Mucosa of descending colon (tissue), 3 donors: Measurements from ENCODE around the gene FIG4. TPM values are rescaled to one million over a fixed set of nuclear protein-coding genes. Genes with fewer than 3 reads are reported as not detected.
A peak's percentile ranks its signal among the peaks of the same experiment; 100 is the strongest.
"Not testable (repeated sequence)": the region's sequence is repeated elsewhere in the genome, so short reads cannot be mapped to it uniquely, and the experiment has no call there.

ENCODE experiments used
- ATAC-seq: fragments of 200-7000 bp; cut with Tn5 transposase; one replicate; pipeline ENCODE4 v1.9.1; 2020; ENCODE audit warnings: mild to moderate bottlenecking, moderate library complexity
- DNase-seq, 3 donors: peaks; one replicate each; pipeline ENCODE4 v3.0.0-alpha.2; 2020
- H3K36me3 ChIP-seq: fragments of 200-600 bp; one replicate; pipeline ENCODE4 v1.8.0; 2021; ENCODE audit warnings: low read depth, mild to moderate bottlenecking
- H3K4me1 ChIP-seq: fragments of 200-600 bp; one replicate; pipeline ENCODE4 v1.8.0; 2021; ENCODE audit warnings: low read depth, mild to moderate bottlenecking
- H3K4me3 ChIP-seq: fragments of 200-600 bp; one replicate; pipeline ENCODE4 v1.8.0; 2021; ENCODE audit warnings: mild to moderate bottlenecking
- H3K9me3 ChIP-seq: fragments of 200-600 bp; one replicate; pipeline ENCODE4 v1.8.0; 2021; ENCODE audit warnings: mild to moderate bottlenecking
- intact Hi-C, 2 donors: fragments of 100-400 bp; cut with DNase I in 1 of 2; cut with micrococcal nuclease in 1 of 2; formaldehyde crosslinking; loops; one replicate each; pipeline versions ENCODE4 v1.11.0 to v1.11.1; 2022; cut with DNase I, micrococcal nuclease
- total RNA-seq, 3 donors: library from RNA; stranded (reverse); fragmentation: NEBNext Ultra II Directional in 2 of 3; extraction: Animal tissue kit (Norgen Biotek cat#: 25700) in 2 of 3; gene quantifications; one replicate each; pipeline versions ENCODE4 v1.2.1 to v1.2.4, GENCODE V29; 2021 to 2023
- TF ChIP-seq, protein P1 (sequence below): fragments of 200-600 bp; IDR thresholded peaks from one replicate; pipeline ENCODE4 v1.8.0; 2022; ENCODE audit warnings: antibody characterized with exemption, mild to moderate bottlenecking
- donor health status: DM: no; HTN: no; CAD: no; lungs with moderate emphysema.
- donor health status: DM: no; HTN: no; CAD: no.
- donor health status: DM: no; HTN: yes; CAD: no.

Gene FIG4
- total RNA-seq, 3 donors from 2014 or later = 14.9 to 18.6 (median 15.9) TPM

DNA sequence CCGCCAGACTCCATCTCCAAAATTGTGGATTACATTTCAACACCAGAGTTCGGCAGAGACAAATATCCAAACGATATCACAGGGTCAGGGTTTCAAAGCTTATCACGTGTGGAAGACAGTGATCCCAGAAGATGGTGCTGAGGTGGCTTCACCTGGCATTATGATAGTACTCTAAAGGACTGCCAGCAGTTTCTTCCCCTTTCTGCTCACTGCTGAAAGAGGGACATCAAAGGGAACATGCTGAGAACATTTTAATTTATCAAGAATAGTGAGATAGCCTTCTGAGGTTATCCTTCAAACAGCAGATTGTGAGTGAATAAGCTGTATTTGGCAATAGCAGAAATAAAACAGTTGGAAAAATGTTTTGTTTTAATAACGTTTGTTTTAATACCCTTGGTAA lies 79.7 kb downstream of the FIG4 start:
- Histone ChIP-seq H3K4me1 (no peaks in the 10 kb centered on the region), H3K36me3 (no peaks in the 10 kb centered on the region), H3K9me3 (no peaks in the 10 kb centered on the region), H3K4me3 (no peak overlapping the region)
- TF ChIP-seq, protein P1, sequence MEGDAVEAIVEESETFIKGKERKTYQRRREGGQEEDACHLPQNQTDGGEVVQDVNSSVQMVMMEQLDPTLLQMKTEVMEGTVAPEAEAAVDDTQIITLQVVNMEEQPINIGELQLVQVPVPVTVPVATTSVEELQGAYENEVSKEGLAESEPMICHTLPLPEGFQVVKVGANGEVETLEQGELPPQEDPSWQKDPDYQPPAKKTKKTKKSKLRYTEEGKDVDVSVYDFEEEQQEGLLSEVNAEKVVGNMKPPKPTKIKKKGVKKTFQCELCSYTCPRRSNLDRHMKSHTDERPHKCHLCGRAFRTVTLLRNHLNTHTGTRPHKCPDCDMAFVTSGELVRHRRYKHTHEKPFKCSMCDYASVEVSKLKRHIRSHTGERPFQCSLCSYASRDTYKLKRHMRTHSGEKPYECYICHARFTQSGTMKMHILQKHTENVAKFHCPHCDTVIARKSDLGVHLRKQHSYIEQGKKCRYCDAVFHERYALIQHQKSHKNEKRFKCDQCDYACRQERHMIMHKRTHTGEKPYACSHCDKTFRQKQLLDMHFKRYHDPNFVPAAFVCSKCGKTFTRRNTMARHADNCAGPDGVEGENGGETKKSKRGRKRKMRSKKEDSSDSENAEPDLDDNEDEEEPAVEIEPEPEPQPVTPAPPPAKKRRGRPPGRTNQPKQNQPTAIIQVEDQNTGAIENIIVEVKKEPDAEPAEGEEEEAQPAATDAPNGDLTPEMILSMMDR = no peak
- intact Hi-C loops = no loop called here
- DNase-seq = no peak
- no peak for ATAC-seq

DNA sequence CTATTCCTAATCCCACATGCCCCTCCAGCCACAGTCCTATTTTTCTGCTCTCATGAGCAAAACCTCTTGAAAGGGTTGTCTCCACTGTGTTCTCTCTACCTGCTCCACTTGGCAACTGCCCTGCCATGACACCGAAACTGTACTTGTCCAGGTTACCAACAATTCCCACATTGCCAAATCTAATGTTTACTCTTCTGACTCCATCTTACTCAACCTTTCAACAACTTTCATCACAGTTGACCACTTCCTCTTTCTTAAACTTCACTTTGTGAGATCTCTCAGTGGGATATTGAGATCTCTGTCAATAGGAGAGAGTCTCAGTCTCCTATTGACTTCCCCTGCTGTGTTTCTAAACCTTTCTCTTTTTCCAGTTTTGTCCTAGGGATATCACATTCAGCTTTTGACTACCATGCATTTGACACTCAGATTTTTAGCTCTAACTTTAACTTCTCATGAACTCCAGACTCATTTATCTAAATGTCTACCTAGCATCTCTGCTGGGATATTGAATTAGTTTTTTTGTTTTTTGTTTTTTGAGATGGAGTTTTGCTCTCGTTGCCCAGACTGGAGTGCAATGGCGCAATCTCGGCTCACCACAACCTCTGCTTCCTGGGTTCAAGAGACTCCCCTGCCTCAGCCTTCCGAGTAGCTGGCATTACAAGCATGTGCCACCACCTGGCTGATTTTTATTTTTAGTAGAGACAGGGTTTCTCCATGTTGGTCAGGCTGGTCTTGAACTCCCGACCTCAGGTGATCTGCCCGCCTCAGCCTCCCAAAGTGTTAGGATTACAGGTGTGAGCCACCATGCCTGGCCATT lies 81.1 kb downstream of the FIG4 start:
- H3K36me3 ChIP-seq, H3K9me3 ChIP-seq, DNase-seq, intact Hi-C loops, H3K4me1 ChIP-seq, H3K4me3 ChIP-seq: not testable (repeated sequence)
- ATAC-seq = peak; percentile 44

DNA sequence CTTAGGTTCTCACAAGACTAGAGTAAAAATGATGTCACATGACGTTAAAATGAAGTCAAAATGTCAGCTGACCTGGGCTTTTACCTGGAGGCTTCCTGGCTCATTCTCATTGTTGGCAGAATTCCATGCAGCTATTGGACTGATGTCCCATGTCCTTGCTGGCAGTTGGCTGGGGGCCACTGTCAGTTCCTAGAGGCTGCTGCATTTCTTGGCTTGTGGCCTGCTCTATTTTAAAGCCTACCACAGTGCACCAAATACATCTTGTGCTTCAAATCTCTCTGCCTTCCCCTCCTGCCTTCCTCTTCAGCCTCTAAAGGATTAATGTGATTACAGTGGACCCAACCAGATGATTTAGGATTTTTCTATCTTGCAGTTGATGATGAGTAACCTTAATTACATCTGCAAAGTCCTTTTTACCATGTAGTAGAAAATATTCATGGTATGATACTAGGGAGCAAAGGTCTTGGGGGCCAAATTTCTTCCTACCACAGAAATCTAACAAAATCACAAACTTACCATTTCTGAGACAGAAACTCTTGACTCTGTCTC lies 81.9 kb downstream of the FIG4 start:
- DNase-seq (no peak), ATAC-seq (no peak)
- Histone ChIP-seq H3K36me3 (no peaks in the 10 kb centered on the region), H3K4me3 (no peak overlapping the region), H3K9me3 (no peaks in the 10 kb centered on the region), H3K4me1 (no peaks in the 10 kb centered on the region)
- intact Hi-C loops = no loop called here
- TF ChIP-seq, protein P1 = no peak

DNA sequence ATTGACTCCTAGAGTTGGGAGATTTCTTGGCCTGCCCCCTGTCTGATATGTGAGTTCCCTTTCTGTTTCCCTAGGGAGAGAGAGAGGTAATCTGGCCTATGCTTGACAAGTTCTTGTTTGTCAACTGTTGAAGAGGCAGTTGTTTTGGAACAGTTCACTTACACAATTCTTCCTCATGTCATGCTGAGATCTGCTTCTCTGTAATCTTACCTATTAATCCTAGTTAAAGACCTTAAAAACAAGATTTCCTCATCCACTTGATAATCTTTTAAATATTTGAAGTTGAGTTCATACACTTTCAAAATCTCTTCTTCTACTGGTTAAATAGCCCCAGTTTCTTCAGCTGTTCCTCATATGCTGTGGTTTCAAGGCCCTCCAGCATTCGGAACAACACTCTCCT lies 89.9 kb downstream of the FIG4 start:
- TF ChIP-seq, protein P1 = no peak
- no peak for ATAC-seq
- no peak for DNase-seq
- no peaks in the 10 kb centered on the region for H3K9me3 ChIP-seq
- intact Hi-C loops = no loop called here
- no peaks in the 10 kb centered on the region for H3K36me3 ChIP-seq
- no peaks in the 10 kb centered on the region for H3K4me1 ChIP-seq
- H3K4me3 ChIP-seq = no peak overlapping the region

DNA sequence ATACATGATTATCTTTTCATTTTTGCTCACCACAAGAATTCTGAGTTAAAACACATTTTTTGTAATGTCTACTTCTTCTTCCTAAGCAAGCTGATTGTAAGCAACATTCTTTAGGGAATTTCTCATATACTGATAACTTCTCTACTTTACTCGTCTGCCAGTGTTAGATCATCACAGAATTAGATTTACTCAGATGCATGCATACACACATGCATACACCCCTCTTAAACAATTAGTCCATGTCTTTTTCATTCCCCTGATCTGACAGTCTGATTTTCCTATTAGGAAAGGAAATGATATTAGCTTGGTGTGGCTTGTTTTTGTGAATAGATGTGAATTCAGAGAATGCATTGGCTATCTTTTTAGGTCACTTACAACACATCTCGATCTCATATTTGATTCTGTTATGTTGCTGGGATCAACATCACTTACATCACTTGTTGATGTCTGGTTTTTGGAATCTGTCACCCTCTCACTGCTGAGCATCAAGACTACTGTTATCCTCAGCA lies 91.4 kb downstream of the FIG4 start:
- Histone ChIP-seq H3K4me3 (no peak overlapping the region), H3K36me3 (no peaks in the 10 kb centered on the region), H3K9me3 (no peaks in the 10 kb centered on the region), H3K4me1 (no peaks in the 10 kb centered on the region)
- TF ChIP-seq, protein P1 = no peak
- DNase-seq = no peak
- intact Hi-C loops = no loop called here
- ATAC-seq = no peak

DNA sequence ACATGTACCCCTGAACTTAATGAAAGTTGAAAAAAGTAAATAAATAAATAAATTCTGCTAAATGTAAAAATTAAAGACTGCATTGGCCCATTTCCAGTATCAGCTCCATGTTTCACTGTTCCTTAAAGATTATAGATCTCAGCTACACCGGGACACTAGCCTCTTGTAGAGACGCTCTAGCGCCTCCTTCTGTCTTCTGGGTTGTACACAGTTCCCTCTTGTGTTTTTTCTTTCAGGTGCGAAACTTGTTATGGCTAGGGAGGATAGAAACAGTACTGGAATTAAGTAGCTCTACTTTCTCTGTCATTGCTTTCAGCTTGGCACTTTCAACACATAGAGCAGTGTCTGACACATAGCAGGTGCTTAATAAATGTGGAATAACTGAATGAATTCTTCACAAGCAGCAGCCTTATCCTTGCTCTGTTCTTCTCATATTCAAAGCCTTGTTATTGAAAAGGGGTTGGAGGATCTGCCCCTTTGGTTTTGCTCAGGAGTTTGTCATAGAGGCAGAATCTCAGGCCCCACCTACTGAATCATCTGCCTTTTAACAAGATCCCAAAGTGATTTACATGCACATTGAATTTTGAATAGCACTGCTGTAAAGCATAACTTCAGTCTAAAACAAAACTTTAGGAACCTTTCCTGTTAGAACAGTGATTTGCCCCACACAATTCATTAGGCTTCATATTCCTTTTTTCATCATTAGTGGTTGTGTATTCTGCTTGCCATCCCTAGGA lies 92.3 kb downstream of the FIG4 start:
- H3K9me3 ChIP-seq = no peaks in the 10 kb centered on the region
- H3K36me3 ChIP-seq = no peaks in the 10 kb centered on the region
- TF ChIP-seq, protein P1 = no peak
- intact Hi-C loops = no loop called here
- no peaks in the 10 kb centered on the region for H3K4me1 ChIP-seq
- peak in 1 of 3 donors; percentile 14 for DNase-seq
- ATAC-seq = peak; percentile 40
- H3K4me3 ChIP-seq = no peak overlapping the region
